D341Med (cell line): ENCODE data around the gene MRPL50.
"Not testable (repeated sequence)": the region's sequence is repeated elsewhere in the genome, so short reads cannot be mapped to it uniquely, and the experiment has no call there.

Source experiments
- DNase-seq: peaks from one replicate; pipeline ENCODE4 v3.0.0; 2012; ENCODE audit warnings: low spot score

MRPL50 gene

DNA sequence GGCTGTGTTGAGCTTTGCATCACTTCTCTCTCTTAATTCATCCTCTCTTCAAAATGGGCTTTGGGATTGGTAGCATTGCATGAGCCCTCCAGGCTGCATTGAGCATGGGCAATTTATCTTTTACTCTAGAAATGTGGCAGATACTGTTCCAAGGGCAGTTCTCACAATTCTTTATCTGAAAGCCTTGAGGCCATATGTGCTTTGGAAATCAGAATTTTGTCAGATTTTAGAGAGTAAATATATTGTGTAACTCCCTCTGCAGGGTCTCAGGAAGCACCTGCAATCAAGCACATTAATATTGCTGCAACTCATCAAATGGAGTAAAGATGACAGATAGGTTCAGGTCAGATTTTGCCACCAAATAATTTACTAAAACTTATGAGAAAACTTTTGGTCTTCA, 19.6 kb upstream of the MRPL50 start:
- DNase-seq: no peak

DNA sequence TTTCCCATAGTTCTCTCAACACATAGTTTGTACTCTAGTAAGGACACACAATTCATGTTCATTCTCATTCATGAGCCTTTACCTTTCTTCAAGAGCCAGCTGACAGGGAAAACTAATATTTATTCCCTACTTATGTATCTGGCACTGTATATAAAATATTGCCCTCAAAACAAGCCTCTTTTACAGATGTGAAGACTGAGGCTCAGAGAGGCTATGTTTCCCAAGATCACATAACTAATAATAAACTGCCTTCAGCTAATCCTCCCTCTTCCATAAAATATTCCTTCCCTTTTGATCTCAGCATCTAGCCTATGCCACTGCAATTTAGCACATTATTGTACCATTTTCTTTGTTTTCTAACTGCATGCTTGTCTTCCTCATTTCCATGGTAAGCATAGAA, 19.0 kb upstream of the MRPL50 start:
- DNase-seq: no peak

DNA sequence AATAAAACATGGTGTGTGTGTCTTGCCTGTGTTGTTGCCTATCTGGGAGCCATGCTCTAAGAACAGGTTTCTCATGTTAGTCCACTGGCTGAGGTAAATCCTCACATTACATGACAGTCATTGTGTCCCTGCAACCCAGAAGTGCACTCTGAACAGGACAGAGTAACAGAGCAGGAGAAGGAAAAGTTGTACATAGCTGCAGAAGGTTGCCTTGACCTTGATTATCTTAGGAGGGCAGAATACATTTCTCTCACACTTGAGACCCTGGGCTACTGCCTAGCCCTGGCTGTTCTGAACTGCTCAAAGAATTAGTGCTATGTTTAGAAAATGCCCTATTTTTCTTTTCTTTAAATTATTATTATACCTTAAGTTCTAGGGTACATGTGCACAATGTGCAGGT, 17.2 kb upstream of the MRPL50 start:
- no peak for DNase-seq

DNA sequence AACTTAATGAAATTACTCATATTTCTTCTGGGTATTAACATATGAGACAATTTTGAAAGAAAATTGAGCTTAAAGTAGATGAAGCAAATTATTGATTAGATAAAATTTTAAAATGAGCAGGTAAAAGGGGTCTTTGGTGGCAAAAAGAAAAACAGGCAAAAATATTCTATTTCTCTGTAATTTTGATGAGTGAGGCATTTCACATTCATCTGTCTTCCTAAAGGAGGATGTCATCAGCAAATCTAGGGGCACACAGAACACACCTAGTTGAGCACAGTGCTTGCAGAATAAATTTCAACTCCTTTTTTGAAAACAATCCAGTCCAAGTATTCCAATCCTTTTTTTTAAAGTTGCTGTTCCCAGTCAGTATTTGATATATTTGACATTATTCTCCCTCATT, 16.4 kb upstream of the MRPL50 start:
- DNase-seq: no peak

DNA sequence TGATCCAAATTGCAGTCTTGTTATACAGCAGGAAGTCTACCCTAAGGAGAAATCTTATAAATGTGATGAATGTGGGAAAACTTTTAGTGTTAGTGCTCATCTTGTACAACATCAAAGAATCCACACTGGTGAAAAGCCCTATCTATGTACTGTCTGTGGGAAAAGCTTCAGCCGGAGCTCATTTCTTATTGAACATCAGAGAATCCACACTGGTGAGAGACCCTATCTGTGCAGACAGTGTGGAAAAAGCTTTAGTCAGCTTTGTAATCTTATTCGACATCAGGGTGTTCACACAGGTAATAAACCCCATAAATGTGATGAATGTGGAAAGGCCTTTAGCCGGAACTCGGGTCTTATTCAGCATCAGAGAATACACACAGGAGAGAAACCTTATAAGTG, 10.7 kb upstream of the MRPL50 start:
- DNase-seq: no peak

DNA sequence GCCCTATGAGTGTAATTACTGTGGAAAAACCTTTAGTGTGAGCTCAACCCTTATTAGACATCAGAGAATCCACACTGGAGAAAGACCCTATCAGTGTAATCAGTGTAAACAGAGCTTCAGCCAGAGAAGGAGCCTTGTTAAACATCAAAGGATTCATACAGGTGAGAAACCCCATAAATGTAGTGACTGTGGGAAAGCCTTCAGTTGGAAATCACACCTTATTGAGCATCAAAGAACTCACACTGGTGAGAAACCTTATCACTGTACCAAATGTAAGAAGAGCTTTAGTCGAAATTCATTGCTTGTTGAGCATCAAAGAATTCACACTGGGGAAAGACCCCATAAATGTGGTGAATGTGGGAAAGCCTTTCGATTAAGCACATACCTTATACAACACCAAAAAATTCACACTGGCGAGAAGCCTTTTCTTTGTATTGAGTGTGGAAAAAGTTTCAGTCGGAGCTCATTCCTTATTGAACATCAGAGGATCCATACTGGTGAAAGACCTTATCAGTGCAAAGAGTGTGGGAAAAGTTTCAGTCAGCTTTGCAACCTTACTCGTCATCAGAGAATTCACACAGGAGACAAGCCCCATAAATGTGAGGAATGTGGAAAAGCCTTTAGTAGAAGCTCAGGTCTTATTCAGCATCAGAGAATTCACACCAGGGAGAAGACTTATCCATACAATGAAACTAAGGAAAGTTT, 10.1 kb upstream of the MRPL50 start:
- DNase-seq: no peak

DNA sequence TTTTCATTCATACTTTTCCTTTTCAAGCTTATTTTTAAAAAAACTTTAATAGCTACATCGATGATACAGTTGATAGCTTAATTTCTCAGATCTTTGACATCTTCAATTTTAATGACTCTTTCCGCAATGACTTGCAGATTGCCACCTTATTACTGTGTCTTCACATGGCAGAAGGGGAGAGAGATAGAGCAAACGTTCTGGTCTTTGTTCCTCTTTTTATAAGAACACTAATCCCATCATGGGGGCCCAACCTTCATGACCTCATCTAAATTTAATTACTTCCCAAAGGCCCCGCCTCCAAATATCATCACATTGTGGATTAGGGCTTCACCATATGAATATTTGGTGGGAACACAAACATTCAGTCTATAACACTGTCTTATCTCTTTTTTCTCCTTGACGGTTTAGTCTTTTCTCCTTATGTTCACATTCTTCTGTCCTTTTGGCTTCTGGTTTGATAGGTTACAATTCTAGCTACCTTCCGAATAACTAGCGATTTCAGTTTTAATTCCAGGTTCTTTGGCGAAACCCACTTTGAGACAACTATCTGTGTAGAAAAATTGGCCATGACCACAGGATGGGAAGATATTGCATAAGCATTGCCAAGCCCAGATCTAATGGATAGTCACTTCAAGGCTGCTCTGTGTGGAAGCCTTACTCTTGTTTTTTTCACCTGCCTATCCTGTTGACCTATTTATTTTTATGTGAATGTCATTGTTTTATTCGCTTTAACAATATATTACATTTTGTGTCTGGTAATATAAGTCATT, 5.3 kb upstream of the MRPL50 start:
- DNase-seq: no peak

DNA sequence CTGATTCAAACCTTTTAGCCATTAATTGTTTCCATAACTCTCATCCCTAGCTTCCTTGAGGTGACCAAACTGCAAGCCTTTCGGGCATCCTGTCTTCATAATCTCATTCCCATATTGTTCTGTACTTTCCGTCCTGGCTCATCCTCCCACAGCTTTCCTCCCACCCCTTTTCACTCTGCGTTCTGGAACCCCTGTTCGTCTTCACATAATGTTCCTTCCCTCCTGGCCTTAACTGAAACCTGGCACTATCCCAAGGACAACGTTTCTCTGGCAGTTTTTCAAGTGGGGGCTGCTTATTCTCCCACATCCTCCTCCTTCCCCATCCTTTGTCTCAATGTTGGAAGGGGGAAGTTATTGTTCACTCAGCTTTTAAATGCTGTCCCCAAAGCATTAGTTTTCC, 1.7 kb upstream of the MRPL50 start:
- no peak for DNase-seq

DNA sequence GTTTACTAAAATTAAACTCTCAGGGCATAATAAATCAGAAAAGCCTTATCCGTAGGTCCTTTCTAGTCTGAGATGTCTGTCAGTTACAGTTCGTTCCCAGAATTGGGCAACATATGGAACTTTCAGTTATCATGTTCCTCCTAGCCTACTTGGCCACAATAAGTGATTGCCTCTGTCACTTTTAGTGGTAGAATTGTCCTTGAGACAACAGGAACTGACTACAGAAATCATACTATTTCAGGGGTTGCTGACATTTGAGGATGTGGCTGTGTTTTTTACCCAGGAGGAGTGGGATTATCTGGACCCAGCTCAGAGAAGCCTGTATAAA, 1.2 kb upstream of the MRPL50 start:
- no peak for DNase-seq

DNA sequence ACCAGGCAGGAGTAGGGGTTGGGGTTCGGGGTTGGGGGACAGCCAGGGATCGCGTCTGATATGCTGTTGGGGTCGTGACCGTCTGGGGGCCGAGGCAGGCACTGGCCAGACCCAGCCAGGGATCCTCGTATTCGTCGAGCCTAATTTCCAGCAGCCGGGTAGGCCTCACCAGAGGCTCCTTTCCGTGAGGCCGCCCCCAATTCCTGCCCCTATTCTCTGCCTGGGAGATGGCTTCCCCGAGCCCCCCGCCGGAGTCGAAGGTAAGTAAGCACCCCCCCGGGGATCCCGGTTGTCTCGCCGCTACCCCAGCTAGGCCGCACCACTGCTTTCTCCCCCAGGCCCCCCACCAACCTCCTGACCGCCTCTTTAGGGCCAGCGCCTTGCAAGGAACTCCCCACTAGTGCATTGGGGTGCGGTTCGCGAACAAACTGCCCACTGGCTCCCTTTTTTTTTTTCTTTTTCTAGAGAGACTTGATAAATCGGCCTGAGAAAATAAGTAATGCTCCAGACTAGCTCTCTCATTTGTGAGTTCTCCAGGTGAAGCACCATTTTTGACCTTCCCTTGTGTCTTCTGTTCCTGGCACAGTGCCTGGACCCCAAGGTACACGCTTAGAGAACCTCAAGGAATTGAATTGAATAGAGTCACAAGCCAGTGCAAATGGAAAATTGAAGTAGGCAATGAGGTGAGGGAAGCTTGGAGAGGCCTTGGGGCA, 668 bp upstream of the MRPL50 start:
- DNase-seq: no peak

DNA sequence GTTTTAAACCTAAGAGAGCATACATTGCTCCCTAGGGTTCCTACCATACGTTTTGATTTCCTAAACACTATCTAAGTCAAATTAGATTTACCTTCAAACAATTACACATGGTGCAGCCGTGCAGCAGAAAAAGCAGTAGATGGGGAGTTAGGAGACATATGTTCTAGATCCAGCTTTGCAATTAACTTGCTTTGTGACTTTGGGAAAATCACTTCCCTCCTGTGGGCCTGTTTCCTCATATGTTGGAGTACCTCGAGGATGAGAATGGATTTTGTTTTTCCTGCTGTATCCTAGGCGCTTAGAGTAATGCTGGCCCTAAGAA, 711 bp downstream of the MRPL50 start:
- DNase-seq: no peak

DNA sequence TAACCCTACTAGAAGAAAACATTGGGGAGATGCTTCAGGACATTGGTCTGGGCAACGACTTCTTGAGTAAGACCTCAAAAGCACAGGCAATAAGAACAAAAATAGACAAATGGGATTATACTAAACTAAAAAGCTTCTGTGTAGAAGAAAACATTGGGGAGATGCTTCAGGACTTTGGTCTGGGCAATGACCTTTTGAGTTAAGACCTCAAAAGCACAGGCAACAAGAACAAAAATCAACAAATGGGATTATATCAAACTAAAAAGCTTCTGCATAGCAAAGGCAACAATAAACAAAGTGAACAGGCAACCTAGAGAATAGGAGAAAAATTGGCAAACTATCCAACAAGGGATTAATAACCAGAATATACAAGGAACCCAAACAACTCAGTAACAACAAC, 3.7 kb downstream of the MRPL50 start:
- no peak for DNase-seq

DNA sequence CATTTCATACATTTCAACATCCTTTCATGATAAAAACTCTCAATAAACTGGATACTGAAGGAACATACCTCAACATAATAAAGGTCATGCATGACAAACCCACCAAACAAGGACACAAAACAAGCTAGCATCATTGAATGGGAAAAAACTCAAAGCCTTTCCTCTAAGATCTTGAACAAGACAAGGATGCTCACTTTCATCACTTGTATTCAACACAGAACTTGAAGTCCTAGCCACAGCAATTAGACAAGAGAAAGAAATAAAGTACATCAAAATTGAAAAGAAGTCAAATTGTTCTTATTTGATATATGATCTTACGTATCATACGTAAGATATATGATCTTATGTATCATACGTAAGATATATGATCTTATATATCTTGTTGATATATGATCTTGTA, 5.3 kb downstream of the MRPL50 start:
- DNase-seq: no peak

DNA sequence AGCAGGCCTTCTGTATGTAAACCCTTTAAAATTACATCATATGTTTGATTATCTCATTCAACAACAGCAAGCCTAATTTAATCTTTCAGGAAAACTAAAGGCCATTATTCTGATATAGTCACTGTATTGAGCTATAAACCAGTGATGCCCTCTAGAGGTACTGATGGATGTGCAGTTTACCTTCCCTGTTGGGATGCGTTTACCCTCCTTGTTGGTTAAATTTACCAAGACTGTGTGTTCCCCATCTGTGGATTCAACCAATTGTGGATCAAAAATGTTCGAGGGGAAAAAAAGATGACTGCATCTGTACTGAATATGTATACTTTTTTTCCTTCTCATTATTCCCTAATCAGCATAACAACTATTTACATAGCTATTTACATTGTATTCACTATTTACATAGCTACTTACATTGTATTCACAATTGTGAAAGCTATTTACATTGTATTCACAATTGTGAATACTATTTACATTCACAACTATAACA, 9.9 kb downstream of the MRPL50 start:
- DNase-seq: no peak

DNA sequence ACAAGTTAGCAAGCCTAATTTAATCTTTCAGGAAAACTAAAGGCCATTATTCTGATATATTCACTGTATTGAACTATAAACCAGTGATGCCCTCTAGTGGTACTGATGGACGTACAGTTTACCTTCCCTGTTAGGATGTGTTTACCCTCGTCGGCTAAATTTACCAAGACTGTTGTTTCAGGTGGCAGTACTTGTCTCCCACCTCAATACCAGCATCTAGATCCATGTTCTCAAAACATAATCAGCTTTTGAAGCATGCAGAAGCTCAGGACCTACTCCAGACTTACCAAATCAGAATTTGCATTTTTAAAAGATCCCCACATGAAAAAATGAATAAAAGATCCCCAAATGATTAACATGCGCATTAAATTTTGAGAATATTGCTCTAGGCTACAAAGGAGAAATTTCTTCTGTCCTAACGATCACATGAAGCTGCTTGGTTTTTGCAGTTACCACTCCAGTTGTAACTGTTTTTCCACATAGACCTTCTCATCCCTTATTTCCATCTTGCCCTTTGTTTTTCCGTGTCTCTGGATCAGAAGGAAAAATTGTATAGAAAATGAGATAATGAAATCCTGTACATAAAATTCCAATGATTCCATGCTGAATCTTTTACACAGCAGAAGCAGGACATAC, 10.4 kb downstream of the MRPL50 start:
- peak; percentile 32 for DNase-seq

DNA sequence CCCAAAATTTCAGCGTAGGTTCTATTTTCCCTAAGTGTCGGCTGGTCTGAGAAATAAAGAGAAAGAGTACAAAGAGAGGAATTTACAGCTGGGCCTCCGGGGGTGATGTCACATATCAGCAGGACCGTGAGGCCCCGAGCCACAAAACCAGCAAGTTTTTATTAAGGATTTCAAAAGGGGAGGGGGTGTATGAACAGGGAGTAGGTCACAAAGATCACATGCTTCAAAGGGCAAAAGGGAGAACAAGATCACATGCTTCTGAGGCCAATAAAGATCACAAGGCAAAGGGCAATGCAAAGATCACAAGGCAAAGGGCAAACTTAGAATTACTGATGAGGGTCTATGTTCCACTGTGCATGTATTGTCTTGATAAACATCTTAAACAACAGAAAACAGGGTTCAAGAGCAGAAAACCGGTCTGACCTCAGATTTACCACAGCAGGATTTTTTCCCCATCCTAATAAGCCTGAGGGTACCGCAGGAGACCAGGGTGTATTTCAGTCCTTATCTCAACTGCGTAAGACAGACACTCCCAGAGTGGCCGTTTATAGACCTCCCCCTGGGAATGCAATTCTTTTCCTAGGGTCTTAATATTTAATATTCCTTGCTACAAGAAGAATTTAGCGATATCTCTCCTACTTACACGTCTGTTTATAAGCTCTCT, 13.4 kb downstream of the MRPL50 start, which contains the start of gene BAAT:
Gene BAAT (minus strand): TSS at position 134 of the 664 bp plus-strand sequence. CDS start 13,602 bp downstream, outside the sequence.
- not testable (repeated sequence) for DNase-seq

DNA sequence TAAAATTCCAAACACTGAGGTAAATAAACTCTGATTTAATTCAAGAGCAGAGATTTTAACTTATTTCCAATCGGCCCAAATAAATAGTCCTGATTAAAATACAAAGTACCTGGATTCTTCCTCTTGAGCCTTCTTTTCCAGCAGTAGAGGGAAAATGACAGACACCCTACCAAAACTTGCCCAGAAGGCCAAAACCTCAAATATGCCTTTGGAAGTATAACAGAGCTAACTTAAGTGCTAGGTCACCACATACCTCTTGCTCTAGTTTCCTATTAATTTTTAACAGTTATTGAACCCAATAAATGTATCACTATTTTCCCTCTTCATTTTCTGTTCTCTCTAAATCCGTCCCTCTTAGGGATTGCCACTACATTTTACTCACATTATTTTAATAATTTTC, 15.1 kb downstream of the MRPL50 start:
- DNase-seq: no peak

DNA sequence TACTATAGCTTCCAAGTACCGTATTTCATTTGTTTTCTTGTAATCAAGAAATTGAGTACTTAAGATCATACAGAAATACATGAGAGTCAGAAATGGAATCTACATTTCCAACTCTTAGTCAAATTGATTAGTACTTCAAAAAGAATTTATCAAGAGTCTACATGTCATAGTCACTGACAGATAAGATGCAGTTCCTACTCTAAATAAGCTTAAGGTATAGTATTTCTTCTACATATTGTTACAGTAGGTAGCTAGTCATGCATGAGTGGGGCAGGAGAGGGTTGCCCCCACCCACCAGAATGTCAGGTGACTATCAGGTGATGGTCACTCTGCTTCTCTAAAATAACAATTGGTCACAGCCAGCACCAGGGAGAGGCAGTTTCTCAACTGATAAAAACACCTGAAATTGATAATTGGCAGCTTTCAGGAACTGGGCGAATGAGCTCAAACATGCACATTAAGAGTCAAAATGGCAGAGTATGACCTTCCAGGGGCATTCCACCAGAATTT, 16.5 kb downstream of the MRPL50 start:
- DNase-seq: no peak

DNA sequence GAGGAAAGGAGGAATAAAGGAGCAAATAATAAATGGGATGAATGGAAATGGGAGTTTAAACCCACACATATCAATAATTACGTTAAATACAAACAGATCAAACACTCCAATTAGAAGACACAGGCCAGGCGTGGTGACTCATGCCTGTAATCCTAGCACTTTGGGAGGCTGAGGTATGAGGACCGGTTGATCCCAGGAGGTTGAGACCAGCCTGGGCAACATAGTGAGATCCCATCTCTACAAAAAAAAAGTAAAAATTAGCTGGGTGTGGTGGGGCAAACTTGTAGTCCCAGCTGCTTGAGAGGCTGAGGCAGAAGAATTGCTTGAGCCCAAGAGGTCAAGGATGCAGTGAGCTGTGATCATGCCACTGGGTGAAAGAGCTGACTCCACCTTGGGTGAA, 17.3 kb downstream of the MRPL50 start:
- DNase-seq: no peak

DNA sequence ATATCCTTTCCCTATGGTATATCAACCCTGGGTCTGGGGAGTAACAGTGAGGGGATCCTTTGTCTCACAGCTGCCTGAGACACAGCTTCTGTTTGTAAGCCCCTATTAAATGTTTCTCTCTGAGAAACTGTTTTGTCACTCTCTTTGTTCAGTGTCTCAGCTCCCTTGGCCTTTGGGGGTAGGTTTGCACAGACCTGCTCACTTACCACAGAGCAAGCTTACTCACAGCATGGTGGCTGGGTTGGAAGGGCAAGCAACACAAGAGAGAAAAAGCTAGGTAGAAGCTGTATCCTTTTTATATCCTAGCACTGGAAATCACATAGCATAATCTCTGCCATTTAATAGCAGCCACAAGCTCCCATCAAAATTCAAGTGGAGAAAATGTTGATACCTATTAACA, 18.1 kb downstream of the MRPL50 start:
- no peak for DNase-seq

DNA sequence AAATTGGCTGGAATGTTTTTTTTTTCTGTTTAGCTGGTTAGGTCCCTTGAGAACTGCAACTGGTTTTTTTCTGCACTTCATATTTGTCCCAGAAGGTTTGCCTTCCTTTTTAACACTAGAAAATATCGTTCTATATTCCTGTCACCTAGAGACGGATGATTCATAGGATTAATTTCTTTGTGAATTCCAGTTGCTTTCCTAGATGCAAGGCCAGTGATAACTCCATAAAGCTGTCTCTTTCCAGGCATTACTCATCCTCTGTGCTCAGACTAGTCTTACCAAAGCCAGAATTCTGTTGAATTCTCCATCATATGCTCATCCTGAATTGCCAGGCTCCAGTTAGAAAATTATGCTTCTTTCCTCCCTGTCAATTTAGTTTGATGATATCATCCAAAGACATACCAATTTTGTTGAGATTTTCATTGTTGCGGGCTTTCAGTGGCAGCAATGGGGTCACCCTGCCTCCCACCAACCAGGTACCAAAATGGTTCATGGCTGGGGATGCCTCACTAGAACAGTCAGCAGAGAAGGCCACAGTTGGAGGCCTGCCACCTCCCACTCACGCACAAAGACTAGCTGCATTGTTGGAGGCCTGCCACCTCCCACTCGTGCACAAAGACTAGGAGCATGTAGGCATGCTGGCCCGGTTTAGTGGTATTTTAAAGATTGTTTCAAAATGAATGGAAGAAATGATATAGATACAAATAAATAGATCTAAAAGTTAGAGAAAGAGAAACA, 22.1 kb downstream of the MRPL50 start:
- no peak for DNase-seq
